Neuron (in vitro differentiated cells): ENCODE measurements around the gene BAAT.
"Not testable (repeated sequence)": the region's sequence is repeated elsewhere in the genome, so short reads cannot be mapped to it uniquely, and the experiment has no call there.

Source experiments
- H2AFZ ChIP-seq: one replicate; pipeline ENCODE4 v1.6.1; 2013; ENCODE audit warnings: low read depth, mild to moderate bottlenecking, inconsistent platforms, low read length, moderate library complexity
- H3K27me3 ChIP-seq: one replicate; pipeline ENCODE4 v1.6.1; 2013; ENCODE audit warnings: low read length; ENCODE audit not compliant: insufficient read depth
- H3K36me3 ChIP-seq: one replicate; pipeline ENCODE4 v1.6.1; 2013; ENCODE audit warnings: low read length; ENCODE audit not compliant: insufficient read depth
- H3K4me1 ChIP-seq: one replicate; pipeline ENCODE4 v1.6.1; 2013; ENCODE audit warnings: low read length; ENCODE audit not compliant: insufficient read depth
- H3K4me3 ChIP-seq: 2 replicates; pipeline ENCODE4 v1.5.1; 2013; ENCODE audit warnings: mild to moderate bottlenecking, low read length, moderate library complexity
- H3K9me3 ChIP-seq: one replicate; pipeline ENCODE4 v1.6.1; 2013; ENCODE audit warnings: low read length

BAAT gene

DNA sequence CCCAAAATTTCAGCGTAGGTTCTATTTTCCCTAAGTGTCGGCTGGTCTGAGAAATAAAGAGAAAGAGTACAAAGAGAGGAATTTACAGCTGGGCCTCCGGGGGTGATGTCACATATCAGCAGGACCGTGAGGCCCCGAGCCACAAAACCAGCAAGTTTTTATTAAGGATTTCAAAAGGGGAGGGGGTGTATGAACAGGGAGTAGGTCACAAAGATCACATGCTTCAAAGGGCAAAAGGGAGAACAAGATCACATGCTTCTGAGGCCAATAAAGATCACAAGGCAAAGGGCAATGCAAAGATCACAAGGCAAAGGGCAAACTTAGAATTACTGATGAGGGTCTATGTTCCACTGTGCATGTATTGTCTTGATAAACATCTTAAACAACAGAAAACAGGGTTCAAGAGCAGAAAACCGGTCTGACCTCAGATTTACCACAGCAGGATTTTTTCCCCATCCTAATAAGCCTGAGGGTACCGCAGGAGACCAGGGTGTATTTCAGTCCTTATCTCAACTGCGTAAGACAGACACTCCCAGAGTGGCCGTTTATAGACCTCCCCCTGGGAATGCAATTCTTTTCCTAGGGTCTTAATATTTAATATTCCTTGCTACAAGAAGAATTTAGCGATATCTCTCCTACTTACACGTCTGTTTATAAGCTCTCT is at the start of gene BAAT:
Gene BAAT (minus strand): TSS at position 134 of the 664 bp plus-strand sequence. CDS start 13,602 bp downstream, outside the sequence.
- H3K9me3 ChIP-seq, H3K27me3 ChIP-seq, H3K4me3 ChIP-seq, H2AFZ ChIP-seq, H3K4me1 ChIP-seq: not testable (repeated sequence)
- H3K36me3 ChIP-seq, result peaks cover 16% of the 10 kb centered on the region

- Histone ChIP-seq H2AFZ (no peak overlapping the region), H3K27me3 (peaks cover 6% of the 10 kb centered on the region), H3K36me3 (no peaks in the 10 kb centered on the region), H3K9me3 (no peaks in the 10 kb centered on the region), H3K4me3 (no peak overlapping the region), H3K4me1 (no peaks in the 10 kb centered on the region)
Measured at GRCh38 chr9:101433229-101433628, 48.4 kb upstream of the BAAT start.

- no peaks in the 10 kb centered on the region for H3K4me1 ChIP-seq
- no peak overlapping the region for H2AFZ ChIP-seq
- H3K36me3 ChIP-seq, result no peaks in the 10 kb centered on the region
- no peak overlapping the region for H3K4me3 ChIP-seq
- peaks cover 6% of the 10 kb centered on the region for H3K27me3 ChIP-seq
- no peaks in the 10 kb centered on the region for H3K9me3 ChIP-seq
Measured at GRCh38 chr9:101432740-101433139, 47.9 kb upstream of the BAAT start.

DNA sequence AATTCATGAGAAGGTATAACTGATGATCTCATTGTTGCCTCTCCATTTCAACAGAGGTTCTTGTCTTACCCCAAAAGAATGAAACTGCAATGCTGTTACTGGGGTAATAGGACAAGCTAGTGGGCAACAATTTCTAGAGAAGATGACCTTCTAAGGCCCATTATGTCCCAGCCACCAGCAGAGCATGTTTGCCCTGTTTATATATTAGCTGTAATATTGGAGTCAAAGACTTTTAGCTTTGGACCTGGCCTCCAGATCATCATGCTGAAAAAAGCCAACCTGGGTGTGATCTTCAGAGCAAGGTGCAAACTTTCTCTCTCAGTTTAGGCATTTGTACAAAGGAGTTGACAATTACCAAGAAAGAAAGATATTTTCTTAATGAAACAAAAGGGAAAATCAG is 47.4 kb upstream of the BAAT start:
- Histone ChIP-seq H3K4me1 (no peaks in the 10 kb centered on the region), H3K36me3 (no peaks in the 10 kb centered on the region), H3K27me3 (peaks cover 3% of the 10 kb centered on the region), H3K9me3 (no peaks in the 10 kb centered on the region), H3K4me3 (no peak overlapping the region), H2AFZ (no peak overlapping the region)

GRCh38 chr9:101429736-101430135 is 44.9 kb upstream of the BAAT start:
- Histone ChIP-seq H3K27me3 (no peaks in the 10 kb centered on the region), H3K9me3 (no peaks in the 10 kb centered on the region)

DNA sequence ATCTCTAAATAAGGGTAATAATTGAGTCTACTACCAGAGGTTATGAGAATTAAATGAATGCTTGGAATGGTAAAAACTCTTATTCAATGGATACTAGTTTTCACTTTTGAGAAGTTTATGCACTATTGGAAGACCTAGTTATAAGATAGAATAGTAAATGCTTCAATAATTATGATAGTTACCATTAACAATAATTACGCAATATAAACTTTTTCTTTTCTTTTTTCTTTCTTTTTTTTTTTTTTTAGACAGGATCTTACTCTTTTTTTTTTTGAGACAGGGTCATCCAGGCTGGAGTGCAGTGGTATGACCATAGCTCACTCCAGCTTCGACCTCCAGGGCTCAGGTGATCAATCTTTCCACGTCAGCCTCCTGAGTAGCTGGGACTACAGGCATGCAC is 44.1 kb upstream of the BAAT start:
- no peak overlapping the region for H3K4me3 ChIP-seq
- H3K27me3 ChIP-seq, result no peaks in the 10 kb centered on the region
- no peaks in the 10 kb centered on the region for H3K36me3 ChIP-seq
- no peaks in the 10 kb centered on the region for H3K4me1 ChIP-seq
- no peak overlapping the region for H2AFZ ChIP-seq
- H3K9me3 ChIP-seq, result no peaks in the 10 kb centered on the region

More at GRCh38 chr9:101429736-101430135, 44.9 kb upstream of the BAAT start:
- no peaks in the 10 kb centered on the region for H3K36me3 ChIP-seq
- no peaks in the 10 kb centered on the region for H3K4me1 ChIP-seq
- H3K4me3 ChIP-seq, result no peak overlapping the region
- H2AFZ ChIP-seq, result no peak overlapping the region

GRCh38 chr9:101427957-101428655 is 43.3 kb upstream of the BAAT start:
- H3K4me3 ChIP-seq, result no peak overlapping the region
- H3K36me3 ChIP-seq, result no peaks in the 10 kb centered on the region
- H3K9me3 ChIP-seq, result no peaks in the 10 kb centered on the region
- H2AFZ ChIP-seq, result no peak overlapping the region
- H3K27me3 ChIP-seq, result no peaks in the 10 kb centered on the region
- H3K4me1 ChIP-seq, result no peaks in the 10 kb centered on the region

- no peaks in the 10 kb centered on the region for H3K4me1 ChIP-seq
- H3K9me3 ChIP-seq, result no peaks in the 10 kb centered on the region
- no peak overlapping the region for H2AFZ ChIP-seq
- H3K4me3 ChIP-seq, result no peak overlapping the region
- H3K27me3 ChIP-seq, result no peaks in the 10 kb centered on the region
- no peaks in the 10 kb centered on the region for H3K36me3 ChIP-seq
Measured at GRCh38 chr9:101427358-101427757, 42.6 kb upstream of the BAAT start.

DNA sequence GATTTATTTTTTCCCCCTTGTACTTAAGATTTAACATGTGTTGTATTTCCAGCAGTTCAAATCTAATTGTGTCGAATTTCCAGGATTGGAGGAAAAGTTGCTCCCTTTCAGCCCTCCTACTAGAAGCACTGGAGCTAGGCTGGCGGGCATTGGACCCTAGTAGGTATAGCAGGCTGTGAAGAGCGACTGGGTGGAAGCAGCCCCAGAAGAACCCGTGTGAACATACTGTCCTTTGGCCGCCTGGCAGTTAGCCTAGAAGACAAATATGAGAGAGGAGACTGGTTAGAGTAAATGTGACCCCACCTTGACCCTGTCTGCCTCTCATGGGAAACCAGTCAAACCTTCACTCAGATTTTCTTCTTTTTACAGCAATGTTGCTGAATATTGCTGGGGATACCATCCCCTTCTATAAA is 36.9 kb upstream of the BAAT start:
- H3K9me3 ChIP-seq, result no peaks in the 10 kb centered on the region
- H3K4me1 ChIP-seq, result no peaks in the 10 kb centered on the region
- no peak overlapping the region for H2AFZ ChIP-seq
- H3K27me3 ChIP-seq, result no peaks in the 10 kb centered on the region
- H3K4me3 ChIP-seq, result no peak overlapping the region
- no peaks in the 10 kb centered on the region for H3K36me3 ChIP-seq

DNA sequence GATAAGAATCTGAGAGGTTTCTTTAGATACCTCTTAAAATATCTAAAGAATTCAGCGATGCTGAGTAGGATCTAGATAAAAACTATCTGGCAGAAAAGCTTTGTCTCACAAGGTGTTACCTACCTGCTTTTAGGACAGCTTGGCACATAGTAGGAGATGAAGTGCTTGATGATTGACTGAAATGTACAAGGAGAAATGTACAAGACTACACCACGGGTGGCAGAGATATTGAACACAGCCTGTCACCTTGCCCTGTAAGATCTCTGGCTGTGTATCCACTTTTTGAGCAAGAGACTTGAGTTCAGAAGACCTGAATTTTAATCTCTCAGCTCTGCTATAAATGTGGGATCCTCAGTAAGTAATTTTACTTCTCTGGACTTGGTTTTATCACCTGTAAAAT is 35.1 kb upstream of the BAAT start:
- H3K27me3 ChIP-seq, result no peaks in the 10 kb centered on the region
- H3K4me3 ChIP-seq, result no peak overlapping the region
- H3K9me3 ChIP-seq, result no peaks in the 10 kb centered on the region
- no peaks in the 10 kb centered on the region for H3K36me3 ChIP-seq
- H3K4me1 ChIP-seq, result no peaks in the 10 kb centered on the region
- no peak overlapping the region for H2AFZ ChIP-seq

- Histone ChIP-seq H3K4me1 (no peaks in the 10 kb centered on the region), H3K36me3 (no peaks in the 10 kb centered on the region), H3K4me3 (no peak overlapping the region), H2AFZ (no peak overlapping the region), H3K9me3 (no peaks in the 10 kb centered on the region), H3K27me3 (no peaks in the 10 kb centered on the region)
Measured at GRCh38 chr9:101418518-101419430, 34.0 kb upstream of the BAAT start.

DNA sequence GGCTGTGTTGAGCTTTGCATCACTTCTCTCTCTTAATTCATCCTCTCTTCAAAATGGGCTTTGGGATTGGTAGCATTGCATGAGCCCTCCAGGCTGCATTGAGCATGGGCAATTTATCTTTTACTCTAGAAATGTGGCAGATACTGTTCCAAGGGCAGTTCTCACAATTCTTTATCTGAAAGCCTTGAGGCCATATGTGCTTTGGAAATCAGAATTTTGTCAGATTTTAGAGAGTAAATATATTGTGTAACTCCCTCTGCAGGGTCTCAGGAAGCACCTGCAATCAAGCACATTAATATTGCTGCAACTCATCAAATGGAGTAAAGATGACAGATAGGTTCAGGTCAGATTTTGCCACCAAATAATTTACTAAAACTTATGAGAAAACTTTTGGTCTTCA is 33.2 kb upstream of the BAAT start:
- no peak overlapping the region for H2AFZ ChIP-seq

DNA sequence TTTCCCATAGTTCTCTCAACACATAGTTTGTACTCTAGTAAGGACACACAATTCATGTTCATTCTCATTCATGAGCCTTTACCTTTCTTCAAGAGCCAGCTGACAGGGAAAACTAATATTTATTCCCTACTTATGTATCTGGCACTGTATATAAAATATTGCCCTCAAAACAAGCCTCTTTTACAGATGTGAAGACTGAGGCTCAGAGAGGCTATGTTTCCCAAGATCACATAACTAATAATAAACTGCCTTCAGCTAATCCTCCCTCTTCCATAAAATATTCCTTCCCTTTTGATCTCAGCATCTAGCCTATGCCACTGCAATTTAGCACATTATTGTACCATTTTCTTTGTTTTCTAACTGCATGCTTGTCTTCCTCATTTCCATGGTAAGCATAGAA is 32.6 kb upstream of the BAAT start:
- Histone ChIP-seq H2AFZ (no peak overlapping the region), H3K4me3 (no peak overlapping the region), H3K9me3 (peaks cover 4% of the 10 kb centered on the region)

More for the DNA sequence above, 33.2 kb upstream of the BAAT start:
- Histone ChIP-seq H3K4me3 (no peak overlapping the region), H3K36me3 (no peaks in the 10 kb centered on the region), H3K27me3 (no peaks in the 10 kb centered on the region), H3K4me1 (no peaks in the 10 kb centered on the region), H3K9me3 (peaks cover 4% of the 10 kb centered on the region)

More for the DNA sequence above, 32.6 kb upstream of the BAAT start:
- Histone ChIP-seq H3K27me3 (no peaks in the 10 kb centered on the region), H3K36me3 (no peaks in the 10 kb centered on the region), H3K4me1 (no peaks in the 10 kb centered on the region)
